H1 (cell line): ENCODE data around the gene DNAH8.

Experiments used
- ATF3 ChIP-seq: IDR thresholded peaks from 2 replicates; pipeline ENCODE4 v1.6.1; 2011; ENCODE audit warnings: low read depth, mild to moderate bottlenecking, low read length; ENCODE audit not compliant: insufficient read depth
- CBX5 ChIP-seq: fragments of 300-800, 300-1000 bp; sonication (generic); IDR thresholded peaks from 2 replicates; pipeline ENCODE4 v1.7.1; 2016; ENCODE audit warnings: antibody characterized with exemption, low read length, low read depth
- CTBP2 ChIP-seq: IDR thresholded peaks from 2 replicates; pipeline ENCODE4 v1.7.0; 2011; ENCODE audit warnings: borderline replicate concordance, mild to moderate bottlenecking, moderate library complexity, mixed read lengths, low read length; ENCODE audit not compliant: insufficient read depth, insufficient read length
- CTCF ChIP-seq, 3 experiments: IDR thresholded peaks; 1 replicate in 2 of 3; 2 replicates in 1 of 3; pipeline versions ENCODE4 v1.5.1 to v1.6.1; 2011; ENCODE audit warnings: low read length in 3 of 3, mild to moderate bottlenecking in 3 of 3, inconsistent platforms in 2 of 3, low read depth in 1 of 3, moderate library complexity in 1 of 3; ENCODE audit not compliant: insufficient read depth in 1 of 3; ENCODE audit errors: control extremely low read depth in 1 of 3
- E2F6 ChIP-seq: IDR thresholded peaks from 2 replicates; pipeline ENCODE4 v1.6.1; 2012; ENCODE audit warnings: inconsistent platforms
- EP300 ChIP-seq, 2 experiments: IDR thresholded peaks; 1 replicate in 1 of 2; 2 replicates in 1 of 2; pipeline ENCODE4 v1.6.1; 2011 to 2012; ENCODE audit warnings: low read depth in 2 of 2, low read length in 2 of 2, mild to moderate bottlenecking in 2 of 2, borderline replicate concordance in 1 of 2, inconsistent platforms in 1 of 2, moderate library complexity in 1 of 2
- EZH2 ChIP-seq: fragments of 200-600 bp; sonication (generic); IDR thresholded peaks from 2 replicates; pipeline ENCODE4 v1.7.1; 2012; ENCODE audit warnings: low read depth, mild to moderate bottlenecking, moderate library complexity, low read length, inconsistent platforms; ENCODE audit not compliant: severe bottlenecking
- GABPA ChIP-seq: IDR thresholded peaks from 2 replicates; pipeline ENCODE4 v1.6.1; 2011; ENCODE audit warnings: mild to moderate bottlenecking, low read length, moderate library complexity, borderline replicate concordance; ENCODE audit not compliant: insufficient read depth
- JUN ChIP-seq: IDR thresholded peaks from 2 replicates; pipeline ENCODE4 v1.6.1; 2011; ENCODE audit warnings: low read depth, mild to moderate bottlenecking, improper control_type of control experiment, low read length
- NRF1 ChIP-seq: IDR thresholded peaks from 2 replicates; pipeline ENCODE4 v1.6.1; 2011; ENCODE audit warnings: mild to moderate bottlenecking, low read depth, low read length, improper control_type of control experiment
- POLR2A ChIP-seq, 2 experiments: IDR thresholded peaks; 1 replicate in 1 of 2; 2 replicates in 1 of 2; pipeline ENCODE4 v1.6.1; 2011; ENCODE audit warnings: low read depth in 2 of 2, low read length in 2 of 2, mild to moderate bottlenecking in 2 of 2; ENCODE audit errors: control extremely low read depth in 1 of 2
- POLR2AphosphoS5 ChIP-seq: IDR thresholded peaks from 2 replicates; pipeline ENCODE4 v1.6.1; 2011; ENCODE audit warnings: low read depth, low read length

- no peak for TF ChIP-seq POLR2A (IDR thresholded peaks at IDR 0.05; ENCODE audit: control extremely low read depth in 1 of 2, low read depth in 2 of 2, low read length in 2 of 2)
- TF ChIP-seq NRF1: no peak
- no peak for TF ChIP-seq CTCF (IDR thresholded peaks at IDR 0.05; ENCODE audit: control extremely low read depth in 1 of 3, insufficient read depth in 1 of 3, low read depth in 1 of 3, low read length in 3 of 3)
- TF ChIP-seq POLR2AphosphoS5: no peak
- TF ChIP-seq CBX5: no peak
- TF ChIP-seq JUN: no peak
- no peak for TF ChIP-seq EP300 (IDR thresholded peaks at IDR 0.05; ENCODE audit: borderline replicate concordance in 1 of 2, low read depth in 2 of 2, low read length in 2 of 2)
- TF ChIP-seq EZH2: no peak
- no peak for TF ChIP-seq CTBP2
- TF ChIP-seq GABPA: no peak
- no peak for TF ChIP-seq E2F6
- no peak for TF ChIP-seq ATF3
These were observed 121.5 kb downstream of the DNAH8 start for GRCh38 chr6:38836585-38836984.
